PC-9 (cell line): ENCODE measurements around the gene OTUD1.

Experiments used
- CTCF ChIP-seq: fragments of 200-600 bp; sonication (generic); conservative IDR thresholded peaks from 2 replicates; pipeline ENCODE4 v1.6.1; 2017; ENCODE audit warnings: mixed run types, antibody characterized with exemption, mild to moderate bottlenecking, moderate library complexity
- EZH2 ChIP-seq: fragments of 200-600 bp; sonication (generic); IDR thresholded peaks from 2 replicates; pipeline ENCODE4 v1.8.0; 2017; ENCODE audit warnings: antibody characterized with exemption, low read depth

GRCh38 chr10:23472181-23472580 lies 33.3 kb downstream of the OTUD1 start:
- TF ChIP-seq CTCF (no peak), EZH2 (no peak)
